T-cell (primary cell): Measurements from ENCODE around the gene ASPA. TPM values are rescaled to one million over a fixed set of nuclear protein-coding genes. Genes with fewer than 3 reads are reported as not detected.

Experiments
- ATAC-seq, 4 experiments: fragments of 200-7000 bp in 3 of 4; fragments of 150-1000 bp in 1 of 4; cut with Tn5 transposase; replicated peaks in 1 of 4; 1 replicate in 3 of 4; 2 replicates in 1 of 4; pipeline ENCODE4 v1.10.0; 2021; ENCODE audit warnings: moderate library complexity in 3 of 4, mild to moderate bottlenecking in 2 of 4, moderate number of reproducible peaks in 1 of 4
- CTCF ChIA-PET, 2 donors: fragments of 300-600 bp; sonication (Branson Sonifier 250); formaldehyde crosslinking; loops; one replicate each; lab custom pipeline; 2022; ENCODE audit warnings: antibody characterized with exemption in 2 of 2; lab: Charles Lee
- POLR2A ChIA-PET, 2 donors: fragments of 300-600 bp; sonication (Branson Sonifier 250); formaldehyde crosslinking; loops; one replicate each; lab custom pipeline; 2022; ENCODE audit warnings: antibody characterized with exemption in 2 of 2; lab: Charles Lee
- DNase-seq, 35 experiments: peaks; one replicate each; pipeline versions ENCODE4 v3.0.0 to v3.0.0-alpha.2; 2013 to 2023
- H3K27ac ChIP-seq: one replicate; pipeline ENCODE4 v1.5.1; 2013; ENCODE audit warnings: low read length
- H3K27me3 ChIP-seq, 2 experiments: replicated peaks in 1 of 2; 1 replicate in 1 of 2; 2 replicates in 1 of 2; pipeline versions ENCODE4 v1.6.1 to v1.7.0; 2013; ENCODE audit warnings: low read length in 1 of 2, mixed read lengths in 1 of 2; ENCODE audit not compliant: control insufficient read depth in 2 of 2, insufficient read depth in 2 of 2; ENCODE audit errors: extremely low read depth in 1 of 2
- H3K36me3 ChIP-seq, 2 donors: 1 replicate in 1 of 2; 2 replicates in 1 of 2; pipeline versions ENCODE4 v1.6.1 to v1.7.0; 2013; ENCODE audit warnings: low read length in 1 of 2; ENCODE audit not compliant: control insufficient read depth in 2 of 2, insufficient read depth in 1 of 2; ENCODE audit errors: extremely low read depth in 1 of 2
- H3K4me1 ChIP-seq, 2 experiments: 1 replicate in 1 of 2; 2 replicates in 1 of 2; pipeline versions ENCODE4 v1.6.1 to v1.7.0; 2013; ENCODE audit warnings: low read length in 2 of 2, mixed read lengths in 1 of 2; ENCODE audit not compliant: insufficient read depth in 2 of 2, control insufficient read depth in 1 of 2; ENCODE audit errors: extremely low read depth in 1 of 2
- H3K4me3 ChIP-seq, 2 donors: 1 replicate in 1 of 2; 2 replicates in 1 of 2; pipeline versions ENCODE4 v1.5.1 to v1.7.0; 2013; ENCODE audit warnings: mild to moderate bottlenecking in 2 of 2, low read length in 1 of 2, moderate library complexity in 1 of 2; ENCODE audit not compliant: control insufficient read depth in 1 of 2; ENCODE audit errors: extremely low read depth in 1 of 2
- H3K9me3 ChIP-seq: 2 replicates; pipeline ENCODE4 v1.7.0; 2013
- H3K27ac Mint-ChIP-seq, 2 donors: one replicate each; pipeline ENCODE4 v1.8.0; 2020 to 2021; ENCODE audit warnings: mild to moderate bottlenecking in 2 of 2, mixed read lengths in 2 of 2
- H3K27me3 Mint-ChIP-seq, 2 donors: one replicate each; pipeline ENCODE4 v1.8.0; 2021 to 2022; ENCODE audit warnings: mixed read lengths in 2 of 2
- H3K36me3 Mint-ChIP-seq: one replicate; pipeline ENCODE4 v1.8.0; 2021; ENCODE audit warnings: mixed read lengths
- H3K4me1 Mint-ChIP-seq, 3 donors: one replicate each; pipeline ENCODE4 v1.8.0; 2020 to 2022; ENCODE audit warnings: mixed read lengths in 3 of 3, mild to moderate bottlenecking in 1 of 3
- H3K4me3 Mint-ChIP-seq, 3 donors: one replicate each; pipeline ENCODE4 v1.8.0; 2020 to 2022; ENCODE audit warnings: mild to moderate bottlenecking in 3 of 3, mixed read lengths in 3 of 3, moderate library complexity in 3 of 3
- H3K9me3 Mint-ChIP-seq, 3 donors: one replicate each; pipeline ENCODE4 v1.8.0; 2020 to 2022; ENCODE audit warnings: mixed read lengths in 3 of 3
- WGBS: methylation state at CpG from one replicate; pipeline ENCODE4 v1.1.5; 2013; ENCODE audit warnings: missing lambda C conversion rate; ENCODE audit not compliant: insufficient coverage; 5-methylcytosine and 5-hydroxymethylcytosine counted together
- total RNA-seq, 35 experiments: library from RNA in 6 of 35; stranded (reverse) in 6 of 35; fragments of 120-200 nt in 1 of 35; gene quantifications; one replicate each; pipeline versions ENCODE4 v1.2.1 to v1.2.4 and lab custom pipeline; 2013 to 2026

Gene ASPA
- total RNA-seq, 5 donors from 2014 or later (not counting 1 experiment from before 2014, with no cell fraction given), result not detected

DNA sequence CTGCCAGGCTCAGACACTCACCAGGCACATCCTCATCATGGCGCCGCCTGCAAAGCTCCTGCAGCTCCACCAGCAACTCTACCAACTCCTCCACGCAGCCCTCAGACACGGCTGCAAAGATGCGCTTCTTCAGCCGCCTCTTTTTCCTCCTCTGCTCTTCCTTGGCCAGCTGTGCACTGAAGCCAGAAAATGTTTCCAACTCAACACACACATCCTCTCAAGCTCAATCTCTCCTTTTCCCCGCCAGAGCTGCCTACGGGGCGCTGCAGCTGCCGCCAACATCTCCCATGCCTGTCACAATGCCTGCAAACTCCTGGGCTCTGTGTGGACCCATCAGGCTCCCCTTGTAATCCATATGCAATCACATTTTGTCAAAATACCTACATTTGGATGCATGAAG lies 67.7 kb downstream of the ASPA start:
- Mint-ChIP-seq H3K27me3 (peaks cover 9 to 11% of the 10 kb centered on the region in 2 donors), H3K4me3 (no peak overlapping the region), H3K27ac (no peak overlapping the region), H3K9me3 (no peaks in the 10 kb centered on the region), H3K36me3 (no peaks in the 10 kb centered on the region), H3K4me1 (no peaks in the 10 kb centered on the region)
- CTCF ChIA-PET, result no interaction called here
- H3K9me3 ChIP-seq, result no peaks in the 10 kb centered on the region
- peaks cover 0 to 23% of the 10 kb centered on the region in 2 experiments for H3K27me3 ChIP-seq
- DNase-seq (no peak), ATAC-seq (no peak)
- H3K27ac ChIP-seq, result no peak overlapping the region
- H3K4me3 ChIP-seq, result no peak overlapping the region
- H3K4me1 ChIP-seq, result no peaks in the 10 kb centered on the region
- POLR2A ChIA-PET, result no interaction called here
- WGBS, result 96% methylated on average over 9 of the region's 10 CpGs
- no peaks in the 10 kb centered on the region for H3K36me3 ChIP-seq

- peaks cover 0 to 23% of the 10 kb centered on the region in 2 experiments for H3K27me3 ChIP-seq
- H3K4me1 ChIP-seq, result no peaks in the 10 kb centered on the region
- ATAC-seq (no peak), DNase-seq (no peak)
- no peak overlapping the region for H3K4me3 ChIP-seq
- ChIA-PET POLR2A (no interaction called here), CTCF (no interaction called here)
- no peak overlapping the region for H3K4me3 Mint-ChIP-seq
- no peaks in the 10 kb centered on the region for H3K9me3 ChIP-seq
- H3K27me3 Mint-ChIP-seq, result peaks cover 9 to 11% of the 10 kb centered on the region in 2 donors
- H3K27ac Mint-ChIP-seq, result no peak overlapping the region
- no peaks in the 10 kb centered on the region for H3K36me3 ChIP-seq
- H3K9me3 Mint-ChIP-seq, result peaks cover 0 to 2% (median 0%) of the 10 kb centered on the region in 3 donors
- WGBS, result no CpG with 5 or more reads among the region's 5 CpGs
- H3K27ac ChIP-seq, result no peak overlapping the region
- no peaks in the 10 kb centered on the region for H3K36me3 Mint-ChIP-seq
- no peaks in the 10 kb centered on the region for H3K4me1 Mint-ChIP-seq
These were observed 68.6 kb downstream of the ASPA start for GRCh38 chr17:3544365-3544764.

- Histone ChIP-seq H3K36me3 (no peaks in the 10 kb centered on the region), H3K9me3 (no peaks in the 10 kb centered on the region), H3K27ac (no peak overlapping the region), H3K27me3 (peaks cover 0 to 21% of the 10 kb centered on the region in 2 experiments), H3K4me3 (no peak overlapping the region), H3K4me1 (no peaks in the 10 kb centered on the region)
- Mint-ChIP-seq H3K27ac (no peak overlapping the region), H3K9me3 (peaks cover 0 to 8% (median 0%) of the 10 kb centered on the region in 3 donors), H3K36me3 (no peaks in the 10 kb centered on the region), H3K27me3 (peaks cover 7 to 11% of the 10 kb centered on the region in 2 donors), H3K4me3 (no peak overlapping the region), H3K4me1 (no peaks in the 10 kb centered on the region)
- ChIA-PET POLR2A (no interaction called here), CTCF (no interaction called here)
- ATAC-seq (no peak), DNase-seq (no peak)
- 92% methylated on average over 2 of the region's 9 CpGs for WGBS
These were observed 69.4 kb downstream of the ASPA start for GRCh38 chr17:3545151-3545550.

DNA sequence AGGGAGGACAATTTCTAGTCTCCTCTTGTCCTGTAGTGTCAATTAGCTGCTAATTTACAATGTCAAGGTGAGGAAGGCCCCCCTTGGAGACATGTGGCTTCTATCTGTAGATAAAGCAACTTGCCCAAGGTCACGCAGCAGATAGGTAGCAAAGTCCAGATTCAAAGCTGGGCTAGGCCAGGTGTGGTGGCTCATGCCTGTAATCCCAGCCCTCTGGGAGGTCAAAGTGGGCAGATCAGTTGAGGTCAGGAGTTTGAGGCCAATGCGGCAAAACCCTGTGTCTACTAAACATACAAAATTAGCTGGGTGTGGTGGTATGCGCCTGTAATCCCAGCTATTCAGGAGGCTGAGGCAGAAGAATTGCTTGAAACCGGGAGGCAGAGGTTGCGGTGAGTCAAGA lies 70.7 kb downstream of the ASPA start:
- H3K4me3 Mint-ChIP-seq, result no peak overlapping the region
- H3K4me1 ChIP-seq, result no peaks in the 10 kb centered on the region
- no peaks in the 10 kb centered on the region for H3K36me3 Mint-ChIP-seq
- no peak for ATAC-seq
- WGBS, result 93% methylated on average over 3 of the region's 5 CpGs
- no peak for DNase-seq
- H3K4me1 Mint-ChIP-seq, result no peaks in the 10 kb centered on the region
- peaks cover 0 to 24% of the 10 kb centered on the region in 2 experiments for H3K27me3 ChIP-seq
- H3K27ac Mint-ChIP-seq, result no peak overlapping the region
- H3K9me3 Mint-ChIP-seq, result peaks cover 0 to 8% (median 0%) of the 10 kb centered on the region in 3 donors
- H3K27me3 Mint-ChIP-seq, result peaks cover 7 to 11% of the 10 kb centered on the region in 2 donors
- ChIA-PET POLR2A (no interaction called here), CTCF (no interaction called here)
- no peaks in the 10 kb centered on the region for H3K36me3 ChIP-seq
- no peaks in the 10 kb centered on the region for H3K9me3 ChIP-seq
- no peak overlapping the region for H3K4me3 ChIP-seq
- H3K27ac ChIP-seq, result no peak overlapping the region

DNA sequence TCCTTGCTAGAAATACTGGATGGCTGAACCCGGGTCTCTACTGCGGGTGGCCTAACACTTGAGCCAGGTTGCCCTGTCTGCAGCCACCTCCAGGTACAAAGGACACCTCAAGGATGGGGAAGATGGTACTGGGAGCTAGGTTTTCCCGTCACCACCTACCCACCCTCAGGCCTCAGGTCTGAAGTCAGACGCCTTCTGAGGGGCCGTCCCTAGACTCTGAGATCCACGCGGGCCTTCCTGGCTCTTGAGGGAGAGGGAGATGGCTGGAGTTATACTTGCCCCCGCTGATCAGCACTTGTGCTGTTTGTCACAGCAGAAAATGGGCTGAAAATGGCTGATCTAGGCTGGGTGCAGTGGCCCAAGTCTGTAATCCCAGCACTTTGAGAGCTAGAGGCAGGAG lies 71.2 kb downstream of the ASPA start:
- Histone ChIP-seq H3K27ac (no peak overlapping the region), H3K27me3 (peaks cover 0 to 24% of the 10 kb centered on the region in 2 experiments), H3K9me3 (no peaks in the 10 kb centered on the region), H3K36me3 (no peaks in the 10 kb centered on the region), H3K4me1 (no peaks in the 10 kb centered on the region), H3K4me3 (no peak overlapping the region)
- H3K36me3 Mint-ChIP-seq, result no peaks in the 10 kb centered on the region
- H3K27me3 Mint-ChIP-seq, result peaks cover 7 to 11% of the 10 kb centered on the region in 2 donors
- no peak for ATAC-seq
- H3K4me3 Mint-ChIP-seq, result no peak overlapping the region
- ChIA-PET POLR2A (no interaction called here), CTCF (no interaction called here)
- peaks cover 0 to 8% (median 0%) of the 10 kb centered on the region in 3 donors for H3K9me3 Mint-ChIP-seq
- 95% methylated on average over 4 of the region's 8 CpGs for WGBS
- no peaks in the 10 kb centered on the region for H3K4me1 Mint-ChIP-seq
- DNase-seq, result no peak
- no peak overlapping the region for H3K27ac Mint-ChIP-seq

- H3K36me3 Mint-ChIP-seq, result no peaks in the 10 kb centered on the region
- Histone ChIP-seq H3K27ac (no peak overlapping the region), H3K36me3 (no peaks in the 10 kb centered on the region), H3K4me3 (no peak overlapping the region), H3K4me1 (no peaks in the 10 kb centered on the region), H3K27me3 (peaks cover 0 to 23% of the 10 kb centered on the region in 2 experiments), H3K9me3 (no peaks in the 10 kb centered on the region)
- no peaks in the 10 kb centered on the region for H3K4me1 Mint-ChIP-seq
- CTCF ChIA-PET, result no interaction called here
- no peak overlapping the region for H3K4me3 Mint-ChIP-seq
- H3K9me3 Mint-ChIP-seq, result peaks cover 0 to 8% (median 0%) of the 10 kb centered on the region in 3 donors
- DNase-seq (no peak), ATAC-seq (no peak)
- 56% methylated on average over 3 of the region's 11 CpGs for WGBS
- H3K27ac Mint-ChIP-seq, result no peak overlapping the region
- H3K27me3 Mint-ChIP-seq, result peaks cover 7 to 10% of the 10 kb centered on the region in 2 donors
- POLR2A ChIA-PET, result no interaction called here
These were observed 71.8 kb downstream of the ASPA start for GRCh38 chr17:3547628-3548027.
